Central memory CD4-positive, alpha-beta T cell (primary cell): ENCODE data around the gene CYP27B1.
"Not testable (repeated sequence)": the region's sequence is repeated elsewhere in the genome, so short reads cannot be mapped to it uniquely, and the experiment has no call there.

Experiments
- DNase-seq: peaks from one replicate; pipeline ENCODE4 v3.0.0; 2022

The CYP27B1 gene

DNA sequence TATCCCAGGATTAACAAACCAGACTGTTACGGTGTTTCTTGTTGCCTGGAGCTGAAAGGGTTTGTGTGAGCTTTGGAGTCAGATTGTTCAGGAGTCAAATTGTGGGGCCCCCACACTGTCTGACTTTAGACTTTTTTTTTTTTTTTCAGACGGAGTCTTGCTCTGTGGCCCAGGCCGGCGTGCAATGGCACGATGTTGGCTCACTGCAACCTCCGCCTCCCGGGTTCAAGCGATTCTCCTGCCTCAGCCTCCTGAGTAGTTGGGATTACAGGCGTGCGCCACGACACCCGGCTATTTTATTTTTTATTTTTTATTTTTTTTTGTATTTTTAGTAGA is 16.6 kb upstream of the CYP27B1 start:
- DNase-seq: no peak

DNA sequence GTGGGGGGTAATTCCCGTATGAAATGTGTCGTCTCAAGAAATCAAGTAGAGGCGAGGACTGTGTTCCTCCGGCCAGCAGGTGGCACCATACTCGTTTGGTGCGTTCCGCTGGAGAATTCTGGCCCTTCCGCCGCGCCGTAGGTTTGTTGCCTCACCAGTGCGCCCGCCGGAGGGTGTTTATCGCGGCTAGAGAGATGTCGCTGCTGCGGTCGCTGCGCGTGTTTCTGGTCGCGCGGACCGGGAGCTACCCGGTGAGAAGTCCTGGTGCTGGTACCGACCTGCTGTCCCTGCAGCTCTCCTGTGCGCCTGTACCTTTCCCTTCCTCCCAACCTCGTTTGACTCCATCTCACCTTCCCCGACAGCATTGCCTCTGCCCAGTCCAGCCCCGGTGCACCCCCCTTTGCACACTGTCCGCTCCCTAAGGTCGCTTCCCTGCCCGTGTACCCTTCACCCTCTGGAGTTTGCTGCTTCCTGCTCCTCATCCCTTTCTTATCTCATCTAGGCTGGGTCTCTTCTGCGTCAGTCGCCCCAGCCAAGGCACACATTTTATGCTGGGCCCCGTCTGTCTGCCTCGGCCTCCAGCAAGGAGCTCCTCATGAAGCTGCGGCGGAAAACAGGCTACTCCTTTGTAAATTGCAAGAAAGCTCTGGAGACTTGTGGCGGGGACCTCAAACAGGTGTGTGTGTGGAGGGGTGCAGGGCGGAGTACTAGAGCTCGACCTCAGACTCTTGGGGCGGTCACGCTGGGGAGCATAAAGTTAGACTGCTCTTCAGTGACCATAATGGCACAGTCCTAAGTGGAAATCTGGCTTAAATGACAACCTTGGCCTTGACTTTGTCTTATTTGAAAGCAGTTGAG is 16.0 kb upstream of the CYP27B1 start, which contains the start of gene TSFM:
TSFM (plus strand) TSS at position 180 of the 858 bp plus-strand sequence; CDS start at position 195, 15 bp downstream.
- peak; percentile 93 for DNase-seq

- no peak for DNase-seq
Measured at GRCh38 chr12:57782243-57782607, 15.3 kb upstream of the CYP27B1 start.

GRCh38 chr12:57781801-57782200 is 14.9 kb upstream of the CYP27B1 start:
- DNase-seq: no peak

DNA sequence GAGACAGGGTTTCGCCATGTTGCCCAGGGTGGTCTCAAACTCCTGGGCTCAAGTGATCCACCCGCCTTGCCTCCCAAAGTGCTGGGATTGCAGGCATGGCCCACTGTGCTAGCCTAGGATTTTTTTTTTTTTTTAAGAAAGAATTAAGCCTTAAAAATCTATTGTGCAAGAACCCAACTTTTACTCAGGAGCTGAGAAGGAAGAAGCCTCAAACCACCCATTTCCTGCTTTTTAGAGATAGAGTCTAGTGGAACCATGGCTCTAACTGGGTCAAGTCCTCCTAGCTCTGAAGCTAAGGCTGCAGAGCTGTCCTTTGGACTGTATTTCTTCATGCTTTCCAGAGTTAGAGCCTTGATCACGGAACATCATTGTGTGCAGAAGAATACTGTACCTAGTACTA is 14.4 kb upstream of the CYP27B1 start:
- peak; percentile 47 for DNase-seq

GRCh38 chr12:57780284-57780897 is 13.5 kb upstream of the CYP27B1 start:
- no peak for DNase-seq

DNA sequence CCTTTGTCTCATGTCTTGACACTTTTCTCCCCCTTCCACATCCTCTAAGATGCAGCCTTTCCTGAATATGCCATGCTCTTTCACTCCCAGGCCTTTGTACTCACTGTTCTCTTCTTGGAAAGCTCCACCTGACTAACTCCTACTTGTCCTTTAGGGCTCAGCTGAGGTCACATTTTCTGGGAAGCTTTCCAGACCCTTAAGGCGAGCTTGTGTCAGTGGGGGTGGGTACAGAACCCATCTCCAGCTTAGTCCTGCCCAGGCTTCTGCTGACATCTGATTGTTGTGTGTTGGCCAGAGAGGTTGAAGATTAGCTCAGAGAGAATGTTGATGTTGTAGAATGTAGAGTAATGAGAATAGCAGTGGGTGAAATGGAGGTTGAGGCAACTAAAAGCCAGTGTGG is 12.9 kb upstream of the CYP27B1 start:
- no peak for DNase-seq

DNA sequence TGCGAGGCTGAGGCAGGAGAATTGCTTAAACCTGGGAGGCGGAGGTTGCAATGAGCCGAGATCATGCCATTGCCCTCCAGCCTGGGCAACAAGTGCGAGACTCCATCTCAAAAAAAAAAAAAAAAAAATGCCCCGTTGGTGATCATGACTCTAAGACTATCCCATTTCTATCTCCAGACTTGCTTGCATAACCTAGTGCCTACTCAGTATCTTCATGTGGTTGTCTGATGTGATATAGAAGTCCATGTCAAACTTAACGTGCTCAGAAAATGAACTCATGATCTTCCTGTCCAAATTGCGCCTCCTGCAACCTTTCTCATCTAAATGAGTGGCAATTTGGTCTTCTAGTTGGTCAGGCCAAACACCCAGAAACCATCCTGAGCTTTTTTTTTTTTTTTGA is 11.0 kb upstream of the CYP27B1 start:
- no peak for DNase-seq

- no peak for DNase-seq
Measured at GRCh38 chr12:57777367-57777766, 10.5 kb upstream of the CYP27B1 start.

DNA sequence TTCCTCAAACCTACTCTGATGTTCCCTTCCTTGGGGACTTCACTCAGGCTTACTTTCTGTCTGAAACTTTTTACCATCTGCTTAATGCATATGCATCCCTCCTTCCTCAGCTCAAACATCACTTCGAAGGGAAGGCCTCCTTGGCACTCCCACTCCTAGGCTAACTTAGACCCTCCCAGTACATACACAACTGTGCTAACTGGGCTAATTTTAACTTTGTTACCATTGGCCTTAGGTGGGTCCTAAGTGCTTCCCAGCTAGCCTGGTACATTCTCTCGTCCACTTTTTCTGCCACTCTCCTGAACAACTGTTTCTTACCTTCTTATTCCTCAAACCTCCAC is 9.3 kb upstream of the CYP27B1 start:
- no peak for DNase-seq

DNA sequence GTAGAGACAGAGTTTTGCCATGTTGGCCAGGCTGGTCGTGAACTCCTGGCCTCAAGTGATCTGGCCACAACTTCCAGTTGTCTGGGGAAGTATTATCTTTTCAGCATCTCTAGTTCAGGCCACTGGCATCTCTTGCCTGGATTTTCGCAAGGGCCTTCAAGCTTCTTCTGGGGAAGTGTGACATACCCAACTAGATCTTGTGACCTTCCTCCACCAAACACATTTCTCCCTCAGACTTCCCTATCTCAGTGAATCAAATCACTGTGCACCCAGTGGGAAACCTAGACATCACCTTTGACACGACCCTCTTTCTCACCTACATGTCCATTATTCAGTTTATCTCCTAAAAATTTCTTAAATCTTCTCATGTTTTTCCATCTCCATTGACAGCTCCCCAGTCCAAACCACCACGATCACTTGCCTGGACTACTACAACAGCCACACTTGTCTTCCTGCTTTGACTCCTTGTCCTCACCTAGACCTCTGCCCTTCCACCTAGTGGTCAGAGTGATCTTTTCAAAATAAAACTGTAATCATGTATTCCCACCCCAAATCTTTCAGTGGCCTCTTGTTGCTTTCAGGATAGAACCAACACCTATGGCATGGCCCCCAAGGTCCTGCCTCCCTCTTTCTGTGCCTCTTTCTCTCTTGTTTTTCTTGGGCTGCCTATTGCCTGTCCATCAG is 8.8 kb upstream of the CYP27B1 start:
- DNase-seq: no peak

DNA sequence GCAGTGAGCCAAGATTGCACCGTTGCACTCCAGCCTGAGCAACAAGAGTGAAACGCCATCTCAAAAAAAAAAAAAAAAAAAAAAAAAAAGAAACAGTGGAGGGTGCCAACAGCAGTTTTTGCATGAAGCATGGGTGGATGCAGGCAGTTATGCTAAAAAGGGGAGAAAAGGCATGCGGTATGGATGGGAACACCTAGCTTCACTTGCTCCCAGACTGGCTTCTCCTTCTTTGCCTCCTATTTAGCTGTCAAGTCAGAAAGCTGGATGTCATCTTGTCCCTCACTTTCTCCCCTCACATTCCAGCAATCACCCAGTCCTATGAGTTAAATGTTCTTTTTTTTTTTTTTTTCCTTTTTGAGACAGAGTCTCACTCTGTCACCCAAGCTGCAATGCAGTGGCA is 8.2 kb upstream of the CYP27B1 start:
- no peak for DNase-seq

GRCh38 chr12:57774634-57775033 is 7.8 kb upstream of the CYP27B1 start:
- not testable (repeated sequence) for DNase-seq

- no peak for DNase-seq
Measured at GRCh38 chr12:57772429-57773322, 5.8 kb upstream of the CYP27B1 start, which contains the start of gene EEF1AKMT3. EEF1AKMT3 (plus strand) TSS chr12:57772614; CDS start chr12:57772725, 111 bp downstream.

DNA sequence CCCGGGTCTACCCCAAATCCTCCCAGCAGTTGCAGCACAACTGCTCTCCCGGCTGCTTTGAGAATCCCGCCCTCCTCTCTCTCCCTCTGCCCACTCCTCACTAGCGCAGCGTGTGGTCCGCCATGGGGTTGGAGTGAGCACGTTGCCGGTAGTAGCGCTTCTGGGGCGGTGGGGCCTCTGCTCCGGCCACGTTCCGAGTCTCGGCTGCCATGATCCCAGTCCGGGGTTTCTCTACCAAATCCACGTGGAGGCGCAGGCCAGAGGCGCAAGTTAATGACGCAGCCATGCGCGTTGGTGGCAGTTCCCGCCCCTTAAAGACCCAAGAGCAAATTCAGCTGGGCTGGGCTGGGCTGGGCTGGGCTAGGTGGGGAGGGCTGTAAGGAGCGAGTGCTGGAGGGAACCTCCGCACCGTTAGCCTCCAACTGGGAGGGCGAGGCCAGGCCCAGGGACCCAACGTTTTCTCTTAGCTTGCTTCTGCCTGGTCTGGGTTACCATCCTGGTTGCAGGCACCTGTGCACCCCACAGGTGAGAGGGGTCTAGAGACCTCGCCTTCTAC is 5.1 kb upstream of the CYP27B1 start, which contains the start of gene METTL1:
METTL1 (minus strand) TSS at position 233 of the 556 bp plus-strand sequence; CDS start at position 211, 22 bp downstream.
- DNase-seq: peak; percentile 90

GRCh38 chr12:57771236-57771872 is 4.5 kb upstream of the CYP27B1 start:
- DNase-seq: no peak

GRCh38 chr12:57770734-57771133 is 3.9 kb upstream of the CYP27B1 start:
- DNase-seq: no peak

GRCh38 chr12:57769594-57769993 is 2.7 kb upstream of the CYP27B1 start:
- DNase-seq: no peak

- DNase-seq: no peak
Measured at GRCh38 chr12:57767876-57768275, 998 bp upstream of the CYP27B1 start.

DNA sequence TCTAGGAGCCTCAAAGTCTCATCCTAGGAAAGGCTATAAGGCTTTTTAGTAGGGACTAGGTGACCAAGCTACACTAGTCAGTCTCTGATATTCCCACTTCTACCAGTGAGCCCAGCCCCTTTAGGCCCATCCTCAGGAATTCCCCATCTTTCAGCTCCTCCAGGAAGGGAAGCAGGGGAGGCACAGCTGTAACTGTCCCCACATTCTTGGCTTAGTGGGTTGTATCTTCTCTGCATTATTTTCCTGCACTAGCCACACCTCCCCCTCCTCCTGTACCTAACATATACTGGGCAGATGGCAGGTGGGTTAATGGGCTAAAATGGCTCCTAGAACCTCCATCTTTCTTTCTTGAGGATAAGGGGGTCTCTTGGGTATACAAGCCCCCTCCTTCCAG is 424 bp upstream of the CYP27B1 start:
- no peak for DNase-seq

DNA sequence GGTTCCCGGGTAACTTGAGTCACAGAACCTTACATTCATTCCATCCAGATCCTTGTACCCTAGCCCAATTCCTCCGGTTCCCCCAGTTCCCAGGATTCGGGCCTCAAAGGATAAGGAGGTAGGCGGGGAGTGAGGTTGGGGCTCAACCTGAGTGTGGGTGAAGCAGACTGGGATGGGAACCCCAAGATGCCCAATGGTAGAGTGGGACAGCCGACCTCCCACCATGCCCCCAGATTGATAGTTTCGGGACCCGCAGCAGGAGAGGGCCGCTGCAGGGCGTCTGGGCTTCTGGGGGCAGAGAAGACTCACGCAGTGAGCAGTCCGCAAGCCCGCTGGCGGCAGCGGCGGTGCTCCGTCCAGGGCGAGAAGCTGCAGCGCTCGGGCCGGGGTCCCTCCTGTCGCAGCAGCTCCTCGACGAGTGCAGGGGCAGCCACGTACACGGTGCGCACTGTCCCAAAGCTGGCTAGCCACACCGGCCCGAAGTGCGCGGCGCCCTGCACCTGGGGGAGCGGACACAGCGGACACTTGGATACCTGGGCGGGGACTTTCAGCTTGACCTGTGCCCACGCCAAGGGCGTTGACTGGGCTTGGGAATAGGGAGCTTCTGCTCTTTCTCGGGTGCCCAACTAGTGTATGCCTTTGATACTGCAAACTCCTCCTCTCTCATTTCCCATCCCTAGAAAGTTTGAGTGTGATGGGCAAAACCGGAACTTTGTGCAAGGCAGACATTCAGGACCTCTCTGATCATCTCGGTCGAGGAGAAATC is 997 bp downstream of the CYP27B1 start:
- no peak for DNase-seq
